Adipocyte (in vitro differentiated cells): Measurements from ENCODE around the gene CACNA1I.

Source experiments
- DNase-seq: peaks from one replicate; pipeline ENCODE4 v3.0.0-alpha.2; 2015; ENCODE audit warnings: low read depth
- H3K27me3 ChIP-seq: replicated peaks from 2 replicates; pipeline ENCODE4 v1.7.0; 2013; ENCODE audit warnings: mild to moderate bottlenecking, low read length, moderate library complexity; ENCODE audit not compliant: control insufficient read depth, insufficient read depth
- H3K36me3 ChIP-seq: 2 replicates; pipeline ENCODE4 v1.7.0; 2013; ENCODE audit warnings: low read length, mild to moderate bottlenecking, moderate library complexity; ENCODE audit not compliant: control insufficient read depth, insufficient read depth, severe bottlenecking
- H3K4me1 ChIP-seq: 2 replicates; pipeline ENCODE4 v1.7.0; 2013; ENCODE audit warnings: mild to moderate bottlenecking, low read length, moderate library complexity; ENCODE audit not compliant: control insufficient read depth, insufficient read depth
- H3K4me3 ChIP-seq: 2 replicates; pipeline ENCODE4 v1.7.0; 2013; ENCODE audit warnings: mild to moderate bottlenecking, low read length, moderate library complexity
- H3K9ac ChIP-seq: 2 replicates; pipeline ENCODE4 v1.7.0; 2013; ENCODE audit warnings: mild to moderate bottlenecking, low read length, moderate library complexity
- H3K9me3 ChIP-seq: 2 replicates; pipeline ENCODE4 v1.7.0; 2013; ENCODE audit warnings: mild to moderate bottlenecking, low read length, moderate library complexity; ENCODE audit not compliant: control insufficient read depth

The CACNA1I gene

GRCh38 chr22:39712081-39712480 lies 141.5 kb downstream of the CACNA1I start:
- no peak for DNase-seq
- Histone ChIP-seq H3K9me3 (no peaks in the 10 kb centered on the region), H3K4me3 (no peak overlapping the region), H3K36me3 (no peaks in the 10 kb centered on the region), H3K27me3 (peaks cover 66% of the 10 kb centered on the region), H3K4me1 (no peaks in the 10 kb centered on the region), H3K9ac (no peak overlapping the region)

DNA sequence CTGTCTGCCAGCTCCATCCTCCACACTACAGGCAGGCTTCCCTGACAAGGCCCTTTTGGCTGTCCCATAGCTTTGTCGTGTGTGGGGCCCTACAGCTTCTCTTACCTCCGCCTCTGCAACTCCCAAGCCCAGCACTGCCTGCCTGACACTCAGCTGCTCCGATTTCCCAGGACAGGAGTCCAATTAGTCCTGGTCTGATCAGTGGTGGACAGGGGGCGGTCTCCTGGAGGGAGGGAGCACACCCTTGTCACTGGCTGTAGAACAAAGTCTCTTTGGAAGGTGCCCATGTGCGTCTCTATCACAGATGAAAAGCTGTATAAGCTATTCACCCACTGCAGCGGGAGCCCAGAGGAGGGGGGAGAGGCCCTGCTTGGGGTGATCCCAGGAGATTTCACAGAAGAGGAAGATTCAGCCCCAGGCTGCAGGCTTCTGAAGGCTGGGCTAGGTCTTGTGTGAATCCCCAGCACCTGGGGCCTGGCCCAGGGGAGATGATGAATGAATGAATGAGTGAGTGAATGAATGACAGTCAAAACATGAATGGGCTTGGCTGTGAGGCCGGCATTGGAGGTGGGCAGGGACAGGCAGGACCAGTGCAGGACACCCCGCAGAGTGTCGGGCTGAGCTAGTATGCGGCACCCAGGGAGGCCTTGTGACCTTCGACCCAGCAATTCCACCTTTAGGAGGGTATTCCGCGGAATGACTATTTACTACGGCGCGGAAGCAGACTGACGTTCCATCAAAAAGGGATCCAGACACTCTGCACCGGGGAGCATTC lies 142.4 kb downstream of the CACNA1I start:
- no peaks in the 10 kb centered on the region for H3K36me3 ChIP-seq
- no peaks in the 10 kb centered on the region for H3K9me3 ChIP-seq
- H3K4me3 ChIP-seq, result no peak overlapping the region
- H3K9ac ChIP-seq, result no peak overlapping the region
- H3K27me3 ChIP-seq, result peaks cover 67% of the 10 kb centered on the region
- H3K4me1 ChIP-seq, result no peaks in the 10 kb centered on the region
- no peak for DNase-seq

- peaks cover 66% of the 10 kb centered on the region for H3K27me3 ChIP-seq
- no peaks in the 10 kb centered on the region for H3K4me1 ChIP-seq
- DNase-seq, result no peak
- H3K9ac ChIP-seq, result no peak overlapping the region
- no peak overlapping the region for H3K4me3 ChIP-seq
- H3K36me3 ChIP-seq, result no peaks in the 10 kb centered on the region
- no peaks in the 10 kb centered on the region for H3K9me3 ChIP-seq
Measured at GRCh38 chr22:39713799-39714290, 143.3 kb downstream of the CACNA1I start.

DNA sequence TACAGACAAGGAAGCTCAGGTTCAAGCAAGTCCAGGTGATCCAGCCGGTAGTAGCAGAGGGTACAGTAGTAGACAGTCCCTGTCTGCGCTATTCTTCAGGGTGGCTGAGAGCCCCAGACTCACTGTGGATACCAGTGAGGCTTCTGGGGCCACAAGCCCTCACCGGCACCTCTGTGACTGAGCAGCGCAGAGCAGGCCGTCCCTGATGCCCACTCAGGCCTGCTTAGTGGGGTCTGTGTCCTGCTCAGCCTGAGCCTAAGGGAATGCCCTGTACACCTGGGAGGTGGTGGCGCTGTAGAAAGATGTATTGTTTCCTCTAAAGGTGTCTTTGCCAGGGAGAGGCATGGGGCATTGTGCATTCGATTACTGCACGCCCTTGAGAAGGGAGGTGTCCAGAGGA lies 143.8 kb downstream of the CACNA1I start:
- Histone ChIP-seq H3K4me3 (no peak overlapping the region), H3K36me3 (no peaks in the 10 kb centered on the region), H3K9me3 (no peaks in the 10 kb centered on the region), H3K9ac (no peak overlapping the region), H3K4me1 (no peaks in the 10 kb centered on the region), H3K27me3 (peaks cover 66% of the 10 kb centered on the region)
- DNase-seq, result no peak

DNA sequence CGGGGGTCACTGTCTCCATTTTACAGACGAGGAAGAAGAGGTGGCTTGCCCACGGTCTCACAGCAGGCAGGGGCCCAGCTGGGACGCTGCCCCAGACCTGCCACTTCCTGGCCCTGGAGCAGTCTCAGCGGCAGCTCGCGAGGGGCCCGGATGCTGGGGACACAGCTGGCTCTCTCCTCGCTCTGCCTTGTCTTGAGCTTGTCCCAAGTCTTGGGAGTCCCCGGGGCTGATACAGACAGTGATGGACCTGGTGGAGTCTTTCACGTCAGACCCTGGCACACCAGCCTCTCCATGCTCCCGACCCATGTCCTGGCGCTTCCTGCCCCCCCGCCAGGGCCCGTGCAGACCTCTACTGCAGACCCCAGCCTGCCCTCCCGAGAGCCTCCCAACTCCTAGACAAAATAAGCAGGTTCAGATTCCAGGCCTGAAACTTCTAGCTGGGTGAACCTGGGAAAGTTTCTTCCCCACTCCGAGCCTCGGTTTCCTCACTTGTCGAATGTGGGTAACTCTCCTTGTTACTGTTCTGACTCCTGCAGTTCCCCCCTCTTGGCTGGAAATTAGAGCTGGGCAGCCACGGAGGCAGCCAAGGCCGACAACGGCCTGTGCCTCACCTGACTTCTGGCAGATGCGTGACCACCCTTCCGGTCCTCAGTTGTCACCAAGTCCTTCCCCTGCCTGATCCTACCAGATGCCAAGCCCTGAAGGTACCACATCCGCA lies 145.4 kb downstream of the CACNA1I start:
- no peak for DNase-seq
- no peaks in the 10 kb centered on the region for H3K4me1 ChIP-seq
- no peak overlapping the region for H3K4me3 ChIP-seq
- no peaks in the 10 kb centered on the region for H3K9me3 ChIP-seq
- peaks cover 61% of the 10 kb centered on the region for H3K27me3 ChIP-seq
- no peaks in the 10 kb centered on the region for H3K36me3 ChIP-seq
- H3K9ac ChIP-seq, result no peak overlapping the region

- no peaks in the 10 kb centered on the region for H3K4me1 ChIP-seq
- no peak overlapping the region for H3K9ac ChIP-seq
- H3K4me3 ChIP-seq, result no peak overlapping the region
- peaks cover 62% of the 10 kb centered on the region for H3K27me3 ChIP-seq
- no peak for DNase-seq
- H3K36me3 ChIP-seq, result no peaks in the 10 kb centered on the region
- no peaks in the 10 kb centered on the region for H3K9me3 ChIP-seq
Measured at GRCh38 chr22:39716534-39716933, 146.0 kb downstream of the CACNA1I start.

- no peaks in the 10 kb centered on the region for H3K9me3 ChIP-seq
- no peak overlapping the region for H3K9ac ChIP-seq
- DNase-seq, result no peak
- no peak overlapping the region for H3K4me3 ChIP-seq
- H3K27me3 ChIP-seq, result peaks cover 62% of the 10 kb centered on the region
- H3K36me3 ChIP-seq, result no peaks in the 10 kb centered on the region
- H3K4me1 ChIP-seq, result no peaks in the 10 kb centered on the region
Measured at GRCh38 chr22:39717099-39717498, 146.5 kb downstream of the CACNA1I start.

GRCh38 chr22:39718206-39718605 lies 147.7 kb downstream of the CACNA1I start:
- Histone ChIP-seq H3K36me3 (no peaks in the 10 kb centered on the region), H3K4me3 (no peak overlapping the region), H3K9me3 (no peaks in the 10 kb centered on the region), H3K27me3 (peaks cover 61% of the 10 kb centered on the region), H3K4me1 (no peaks in the 10 kb centered on the region), H3K9ac (no peak overlapping the region)
- DNase-seq, result no peak

DNA sequence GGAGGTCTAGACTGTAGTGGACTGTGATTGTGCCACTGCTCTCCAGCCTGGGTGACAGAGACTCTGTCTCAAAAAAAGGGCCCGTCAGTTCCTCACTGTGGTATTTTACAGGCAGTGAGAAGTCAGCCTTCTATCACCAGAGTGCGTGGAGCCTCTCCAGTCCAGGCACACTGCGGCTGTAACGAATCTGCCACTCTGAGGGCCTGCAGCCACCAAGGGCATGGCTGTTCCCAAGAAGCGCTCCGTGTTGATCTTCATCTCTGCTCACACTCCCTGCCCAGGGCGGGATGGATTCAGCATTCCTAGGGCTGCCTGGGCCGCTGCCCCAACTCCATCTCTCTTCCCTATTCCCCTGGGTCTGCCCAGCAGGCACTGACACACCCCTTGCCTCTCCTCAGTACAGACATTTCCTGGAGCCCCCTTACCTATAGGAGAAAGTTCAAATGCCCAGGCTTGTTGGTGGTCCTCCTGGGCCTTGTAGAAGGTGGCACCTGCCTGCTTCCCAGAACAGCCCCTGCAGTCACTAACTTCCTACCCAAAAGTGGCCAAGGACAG lies 148.4 kb downstream of the CACNA1I start:
- H3K27me3 ChIP-seq, result peaks cover 57% of the 10 kb centered on the region
- H3K9ac ChIP-seq, result no peak overlapping the region
- H3K4me1 ChIP-seq, result no peaks in the 10 kb centered on the region
- DNase-seq, result no peak
- H3K9me3 ChIP-seq, result no peaks in the 10 kb centered on the region
- H3K4me3 ChIP-seq, result no peak overlapping the region
- no peaks in the 10 kb centered on the region for H3K36me3 ChIP-seq

GRCh38 chr22:39719559-39720450 lies 149.3 kb downstream of the CACNA1I start:
- H3K27me3 ChIP-seq, result peaks cover 51% of the 10 kb centered on the region
- no peaks in the 10 kb centered on the region for H3K9me3 ChIP-seq
- no peak overlapping the region for H3K9ac ChIP-seq
- no peak overlapping the region for H3K4me3 ChIP-seq
- H3K4me1 ChIP-seq, result no peaks in the 10 kb centered on the region
- no peak for DNase-seq
- H3K36me3 ChIP-seq, result no peaks in the 10 kb centered on the region
